Progenitor cell of endocrine pancreas (in vitro differentiated cells): Measurements from ENCODE around the gene DOCK9. TPM values are rescaled to one million over a fixed set of nuclear protein-coding genes. Genes with fewer than 3 reads are reported as not detected.
"Not testable (repeated sequence)": the region's sequence is repeated elsewhere in the genome, so short reads cannot be mapped to it uniquely, and the experiment has no call there.

Experiments
- DNase-seq: peaks from one replicate; pipeline ENCODE4 v3.0.0; 2021; ENCODE audit warnings: low spot score; ENCODE audit not compliant: unreplicated experiment
- H3K27ac Mint-ChIP-seq: 2 replicates; pipeline ENCODE4 v1.8.0; 2021; ENCODE audit warnings: mild to moderate bottlenecking, moderate library complexity, mixed read lengths
- H3K27me3 Mint-ChIP-seq: 2 replicates; pipeline ENCODE4 v1.8.0; 2021; ENCODE audit warnings: mixed read lengths
- H3K36me3 Mint-ChIP-seq: 2 replicates; pipeline ENCODE4 v1.8.0; 2022; ENCODE audit warnings: mixed read lengths; ENCODE audit not compliant: insufficient read depth
- H3K4me1 Mint-ChIP-seq: 2 replicates; pipeline ENCODE4 v1.8.0; 2021; ENCODE audit warnings: low read depth, mixed read lengths
- H3K4me3 Mint-ChIP-seq: 2 replicates; pipeline ENCODE4 v1.8.0; 2021; ENCODE audit warnings: low read depth, mild to moderate bottlenecking, moderate library complexity, mixed read lengths
- H3K9me3 Mint-ChIP-seq: 2 replicates; pipeline ENCODE4 v1.8.0; 2021; ENCODE audit warnings: low read depth, mixed read lengths
- CTCF ChIP-seq: fragments of 200-600 bp; sonication (generic); IDR thresholded peaks from one replicate; pipeline ENCODE4 v1.5.0; 2021; ENCODE audit warnings: antibody characterized with exemption, mild to moderate bottlenecking; ENCODE audit not compliant: unreplicated experiment
- total RNA-seq: library from RNA; stranded (reverse); gene quantifications from 2 replicates; pipeline ENCODE4 v1.2.1, GENCODE V29; 2021

Gene DOCK9
- total RNA-seq, 1 donor from 2014 or later = 35.7 TPM

GRCh38 chr13:98820300-98820699 lies 157.6 kb downstream of the DOCK9 start:
- Mint-ChIP-seq H3K4me1 (peaks cover 13% of the 10 kb centered on the region), H3K9me3 (no peaks in the 10 kb centered on the region), H3K36me3 (no peaks in the 10 kb centered on the region), H3K4me3 (no peak overlapping the region), H3K27me3 (no peaks in the 10 kb centered on the region), H3K27ac (no peak overlapping the region)
- DNase-seq = no peak
- TF ChIP-seq CTCF = no peak

GRCh38 chr13:98819382-98820010 lies 158.4 kb downstream of the DOCK9 start:
- Mint-ChIP-seq H3K9me3 (no peaks in the 10 kb centered on the region), H3K4me1 (peaks cover 13% of the 10 kb centered on the region), H3K4me3 (no peak overlapping the region), H3K27me3 (no peaks in the 10 kb centered on the region), H3K27ac (no peak overlapping the region), H3K36me3 (no peaks in the 10 kb centered on the region)
- no peak for DNase-seq
- no peak for TF ChIP-seq CTCF

- peaks cover 3% of the 10 kb centered on the region for H3K4me1 Mint-ChIP-seq
- H3K4me3 Mint-ChIP-seq = no peak overlapping the region
- H3K27ac Mint-ChIP-seq = no peak overlapping the region
- no peak for TF ChIP-seq CTCF
- no peaks in the 10 kb centered on the region for H3K9me3 Mint-ChIP-seq
- no peak for DNase-seq
- H3K27me3 Mint-ChIP-seq = no peaks in the 10 kb centered on the region
- no peaks in the 10 kb centered on the region for H3K36me3 Mint-ChIP-seq
Observed at GRCh38 chr13:98816406-98816805, 161.5 kb downstream of the DOCK9 start.

- Mint-ChIP-seq H3K9me3 (no peaks in the 10 kb centered on the region), H3K27ac (no peak overlapping the region)
Observed at GRCh38 chr13:98813993-98814392, 163.9 kb downstream of the DOCK9 start.

GRCh38 chr13:98812186-98812790 lies 165.6 kb downstream of the DOCK9 start:
- H3K9me3 Mint-ChIP-seq, H3K27me3 Mint-ChIP-seq, H3K4me3 Mint-ChIP-seq, H3K36me3 Mint-ChIP-seq, DNase-seq, H3K4me1 Mint-ChIP-seq, H3K27ac Mint-ChIP-seq: not testable (repeated sequence)

More at GRCh38 chr13:98813993-98814392, 163.9 kb downstream of the DOCK9 start:
- Mint-ChIP-seq H3K4me3 (no peak overlapping the region), H3K4me1 (peaks cover 1% of the 10 kb centered on the region), H3K36me3 (peaks cover 4% of the 10 kb centered on the region), H3K27me3 (no peaks in the 10 kb centered on the region)
- no peak for DNase-seq
- TF ChIP-seq CTCF = no peak

GRCh38 chr13:98810746-98811145 lies 167.1 kb downstream of the DOCK9 start:
- no peak for TF ChIP-seq CTCF
- DNase-seq = no peak
- H3K36me3 Mint-ChIP-seq = peaks cover 6% of the 10 kb centered on the region
- no peak overlapping the region for H3K4me3 Mint-ChIP-seq
- no peaks in the 10 kb centered on the region for H3K27me3 Mint-ChIP-seq
- no peaks in the 10 kb centered on the region for H3K9me3 Mint-ChIP-seq
- H3K4me1 Mint-ChIP-seq = peaks cover 1% of the 10 kb centered on the region
- H3K27ac Mint-ChIP-seq = no peak overlapping the region
